Measurements from ENCODE around the gene TMEFF2. TPM values are rescaled to one million over a fixed set of nuclear protein-coding genes. Genes with fewer than 3 reads are reported as not detected.

Gene TMEFF2
- total RNA-seq, 1 donor from 2014 or later, result 23.9 TPM

GRCh38 chr2:192043216-192043870 is 151.4 kb downstream of the TMEFF2 start:
- TF ChIP-seq CTCF (IDR thresholded peaks at IDR 0.05; ENCODE audit: partially characterized antibody, unreplicated experiment), result no peak
- H3K27me3 Mint-ChIP-seq (ENCODE audit: unreplicated experiment), result peaks cover 2% of the 10 kb centered on the region
- no peak overlapping the region for H3K4me3 Mint-ChIP-seq (ENCODE audit: unreplicated experiment)
- no peaks in the 10 kb centered on the region for H3K36me3 Mint-ChIP-seq (ENCODE audit: unreplicated experiment)
- H3K27ac Mint-ChIP-seq (ENCODE audit: unreplicated experiment), result no peak overlapping the region
- no peaks in the 10 kb centered on the region for H3K4me1 Mint-ChIP-seq (ENCODE audit: low read depth, unreplicated experiment)
- no peak for DNase-seq
- H3K9me3 Mint-ChIP-seq (ENCODE audit: unreplicated experiment), result no peaks in the 10 kb centered on the region

GRCh38 chr2:192042126-192042525 is 152.6 kb downstream of the TMEFF2 start:
- Mint-ChIP-seq H3K4me1 (ENCODE audit: low read depth, unreplicated experiment) (no peaks in the 10 kb centered on the region), H3K9me3 (ENCODE audit: unreplicated experiment) (no peaks in the 10 kb centered on the region), H3K27ac (ENCODE audit: unreplicated experiment) (no peak overlapping the region), H3K36me3 (ENCODE audit: unreplicated experiment) (no peaks in the 10 kb centered on the region), H3K27me3 (ENCODE audit: unreplicated experiment) (peaks cover 2% of the 10 kb centered on the region), H3K4me3 (ENCODE audit: unreplicated experiment) (no peak overlapping the region)
- TF ChIP-seq CTCF (IDR thresholded peaks at IDR 0.05; ENCODE audit: partially characterized antibody, unreplicated experiment), result no peak
- DNase-seq, result no peak

GRCh38 chr2:192038110-192038509 is 156.6 kb downstream of the TMEFF2 start:
- no peaks in the 10 kb centered on the region for H3K4me1 Mint-ChIP-seq (ENCODE audit: low read depth, unreplicated experiment)
- H3K27me3 Mint-ChIP-seq (ENCODE audit: unreplicated experiment), result no peaks in the 10 kb centered on the region
- DNase-seq, result no peak
- TF ChIP-seq CTCF (IDR thresholded peaks at IDR 0.05; ENCODE audit: partially characterized antibody, unreplicated experiment), result no peak
- H3K27ac Mint-ChIP-seq (ENCODE audit: unreplicated experiment), result no peak overlapping the region
- no peak overlapping the region for H3K4me3 Mint-ChIP-seq (ENCODE audit: unreplicated experiment)
- no peaks in the 10 kb centered on the region for H3K9me3 Mint-ChIP-seq (ENCODE audit: unreplicated experiment)
- no peaks in the 10 kb centered on the region for H3K36me3 Mint-ChIP-seq (ENCODE audit: unreplicated experiment)

GRCh38 chr2:192035731-192036442 is 158.8 kb downstream of the TMEFF2 start:
- no peak for DNase-seq
- no peaks in the 10 kb centered on the region for H3K4me1 Mint-ChIP-seq (ENCODE audit: low read depth, unreplicated experiment)
- no peak overlapping the region for H3K4me3 Mint-ChIP-seq (ENCODE audit: unreplicated experiment)
- no peaks in the 10 kb centered on the region for H3K27me3 Mint-ChIP-seq (ENCODE audit: unreplicated experiment)
- no peak for TF ChIP-seq CTCF (IDR thresholded peaks at IDR 0.05; ENCODE audit: partially characterized antibody, unreplicated experiment)
- H3K27ac Mint-ChIP-seq (ENCODE audit: unreplicated experiment), result no peak overlapping the region
- no peaks in the 10 kb centered on the region for H3K9me3 Mint-ChIP-seq (ENCODE audit: unreplicated experiment)
- no peaks in the 10 kb centered on the region for H3K36me3 Mint-ChIP-seq (ENCODE audit: unreplicated experiment)

- H3K4me1 Mint-ChIP-seq (ENCODE audit: low read depth, unreplicated experiment), result peaks cover 7% of the 10 kb centered on the region
- TF ChIP-seq CTCF (IDR thresholded peaks at IDR 0.05; ENCODE audit: partially characterized antibody, unreplicated experiment), result no peak
- H3K27me3 Mint-ChIP-seq (ENCODE audit: unreplicated experiment), result peaks cover 3% of the 10 kb centered on the region
- no peak overlapping the region for H3K4me3 Mint-ChIP-seq (ENCODE audit: unreplicated experiment)
- no peak overlapping the region for H3K27ac Mint-ChIP-seq (ENCODE audit: unreplicated experiment)
- H3K9me3 Mint-ChIP-seq (ENCODE audit: unreplicated experiment), result peaks cover 3% of the 10 kb centered on the region
- peaks cover 5% of the 10 kb centered on the region for H3K36me3 Mint-ChIP-seq (ENCODE audit: unreplicated experiment)
- no peak for DNase-seq
Observed at GRCh38 chr2:192030856-192031255, 163.9 kb downstream of the TMEFF2 start.

Measured in glutamatergic neuron (in vitro differentiated cells).